GM06990 (cell line): Measurements from ENCODE around the gene LDLRAD2.
"Not testable (repeated sequence)": the region's sequence is repeated elsewhere in the genome, so short reads cannot be mapped to it uniquely, and the experiment has no call there.

Source experiments
- DNase-seq: peaks from one replicate; pipeline ENCODE4 v3.0.0-alpha.2; 2011; ENCODE audit not compliant: insufficient read length; ENCODE audit errors: extremely low read depth
- H3K27me3 ChIP-seq: replicated peaks from 2 replicates; pipeline ENCODE4 v1.6.0; 2011; ENCODE audit warnings: low read length; ENCODE audit not compliant: control insufficient read depth, insufficient read depth
- H3K36me3 ChIP-seq: 2 replicates; pipeline ENCODE4 v1.5.1; 2011; ENCODE audit warnings: low read length; ENCODE audit not compliant: control insufficient read depth, insufficient read depth
- H3K4me3 ChIP-seq: replicated peaks from 2 replicates; pipeline ENCODE4 v1.5.1; 2011; ENCODE audit warnings: low read depth, mild to moderate bottlenecking, control low read depth, low read length
- CTCF ChIP-seq: IDR thresholded peaks from 2 replicates; pipeline ENCODE4 v1.5.1; 2011; ENCODE audit warnings: low read length, control low read depth, mild to moderate bottlenecking, inconsistent platforms; ENCODE audit not compliant: insufficient read depth, poor library complexity, severe bottlenecking

The LDLRAD2 gene

GRCh38 chr1:21811875-21812305 is at the start of gene LDLRAD2:
LDLRAD2 (plus strand) TSS chr1:21812265; CDS start chr1:21812452, 187 bp downstream.
- TF ChIP-seq CTCF, result no peak

GRCh38 chr1:21763236-21763635 is 48.8 kb upstream of the LDLRAD2 start:
- peak overlapping the region; percentile 8; the same call in 1 of the 2 replicates for H3K4me3 ChIP-seq
- H3K36me3 ChIP-seq, result no peaks in the 10 kb centered on the region; the same call in 1 of the 2 replicates
- TF ChIP-seq CTCF, result no peak
- no peak for DNase-seq
- H3K27me3 ChIP-seq, result no peaks in the 10 kb centered on the region

More at GRCh38 chr1:21811875-21812305, at the start of gene LDLRAD2:
- no peaks in the 10 kb centered on the region for H3K27me3 ChIP-seq
- H3K4me3 ChIP-seq, result no peak within 1 kb of the TSS
- no peak for DNase-seq
- H3K36me3 ChIP-seq, result no peaks in the 10 kb centered on the region

GRCh38 chr1:21763694-21764419 is 48.2 kb upstream of the LDLRAD2 start:
- Histone ChIP-seq H3K4me3 (no peak overlapping the region), H3K27me3 (no peaks in the 10 kb centered on the region), H3K36me3 (peaks cover 2% of the 10 kb centered on the region)
- no peak for DNase-seq
- no peak for TF ChIP-seq CTCF

- H3K27me3 ChIP-seq, result no peaks in the 10 kb centered on the region
- H3K4me3 ChIP-seq, result no peak overlapping the region
- no peak for DNase-seq
- TF ChIP-seq CTCF, result no peak
- peaks cover 2% of the 10 kb centered on the region for H3K36me3 ChIP-seq
Observed at GRCh38 chr1:21764615-21765423, 47.2 kb upstream of the LDLRAD2 start.

- Histone ChIP-seq H3K36me3 (peaks cover 2% of the 10 kb centered on the region), H3K27me3 (no peaks in the 10 kb centered on the region), H3K4me3 (no peak overlapping the region)
- no peak for TF ChIP-seq CTCF
- no peak for DNase-seq
Observed at GRCh38 chr1:21766210-21766609, 45.9 kb upstream of the LDLRAD2 start.

GRCh38 chr1:21767106-21767505 is 45.0 kb upstream of the LDLRAD2 start:
- H3K36me3 ChIP-seq, H3K4me3 ChIP-seq: not testable (repeated sequence)

More at GRCh38 chr1:21767106-21767505, 45.0 kb upstream of the LDLRAD2 start:
- DNase-seq, H3K27me3 ChIP-seq: not testable (repeated sequence)
